Measurements from ENCODE around the gene CRY1.
"Not testable (repeated sequence)": the region's sequence is repeated elsewhere in the genome, so short reads cannot be mapped to it uniquely, and the experiment has no call there.

CRY1 gene

GRCh38 chr12:107011519-107011918 is 81.8 kb downstream of the CRY1 start:
- Histone ChIP-seq H3K4me3 (no peak overlapping the region), H3K27ac (no peak overlapping the region)
- no peak for DNase-seq (ENCODE audit: low spot score)
- no peak for TF ChIP-seq CTCF (IDR thresholded peaks at IDR 0.05)

GRCh38 chr12:107007411-107007810 is 85.9 kb downstream of the CRY1 start:
- no peak for TF ChIP-seq CTCF (IDR thresholded peaks at IDR 0.05)
- no peak for DNase-seq (ENCODE audit: low spot score)
- Histone ChIP-seq H3K4me3 (no peak overlapping the region), H3K27ac (no peak overlapping the region)

- H3K27ac ChIP-seq; DNase-seq (ENCODE audit: low spot score); H3K4me3 ChIP-seq: not testable (repeated sequence)
These were observed 90.7 kb downstream of the CRY1 start for GRCh38 chr12:107002665-107003064.

- no peak for TF ChIP-seq CTCF (IDR thresholded peaks at IDR 0.05)
- no peak overlapping the region for H3K27ac ChIP-seq
- no peak for DNase-seq (ENCODE audit: low spot score)
- H3K4me3 ChIP-seq = no peak overlapping the region
These were observed 93.9 kb downstream of the CRY1 start for GRCh38 chr12:106999446-106999845.

GRCh38 chr12:106997916-106998315 is 95.4 kb downstream of the CRY1 start:
- no peak for TF ChIP-seq CTCF (IDR thresholded peaks at IDR 0.05)
- no peak for DNase-seq (ENCODE audit: low spot score)
- Histone ChIP-seq H3K4me3 (no peak overlapping the region), H3K27ac (no peak overlapping the region)

GRCh38 chr12:106996102-106996501 is 97.2 kb downstream of the CRY1 start:
- H3K27ac ChIP-seq = not testable (repeated sequence)

GRCh38 chr12:106994579-106995220 is 98.6 kb downstream of the CRY1 start:
- TF ChIP-seq CTCF (IDR thresholded peaks at IDR 0.05) = no peak
- DNase-seq (ENCODE audit: low spot score) = no peak
- Histone ChIP-seq H3K4me3 (no peak overlapping the region), H3K27ac (peak overlapping the region in 1 of 2 donors; percentile 29)

More at GRCh38 chr12:106996102-106996501, 97.2 kb downstream of the CRY1 start:
- not testable (repeated sequence) for DNase-seq (ENCODE audit: low spot score); H3K4me3 ChIP-seq

GRCh38 chr12:106987846-106988245 is 105.5 kb downstream of the CRY1 start:
- H3K27ac ChIP-seq = peak overlapping the region in 1 of 2 donors; percentile 92
- no peak for DNase-seq (ENCODE audit: low spot score)
- H3K4me3 ChIP-seq = no peak overlapping the region
- TF ChIP-seq CTCF (IDR thresholded peaks at IDR 0.05) = no peak
